Stimulated activated CD4-positive, alpha-beta T cell treated with anti-CD3 and anti-CD28 coated beads, Interleukin-4, amount 100 ng/mL, for 4 hours (primary cell): ENCODE data around the gene NDE1.
"Not testable (repeated sequence)": the region's sequence is repeated elsewhere in the genome, so short reads cannot be mapped to it uniquely, and the experiment has no call there.

Experiments used
- DNase-seq, 2 experiments: peaks; one replicate each; pipeline ENCODE4 v3.0.0-alpha.2; 2020

NDE1 gene

DNA sequence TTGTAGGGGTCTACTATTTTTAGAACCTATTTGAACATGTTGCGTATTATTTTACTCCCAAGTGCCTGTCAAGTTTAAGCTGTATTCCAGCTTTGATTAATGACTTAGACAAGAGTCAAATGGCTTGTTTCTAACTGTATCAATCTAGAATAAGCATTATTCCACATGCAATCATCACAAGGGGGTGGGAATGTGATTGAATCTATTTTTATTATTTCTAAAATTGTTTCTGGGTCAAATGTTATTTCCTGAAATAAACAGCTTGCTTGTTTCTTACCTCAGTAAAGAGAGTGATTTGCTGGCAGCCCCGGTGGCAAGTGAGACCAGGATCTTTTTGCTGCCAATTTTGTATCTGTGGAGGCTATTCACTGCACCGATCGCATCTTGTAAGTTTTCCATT, 28.6 kb upstream of the NDE1 start:
- DNase-seq, result no peak

DNA sequence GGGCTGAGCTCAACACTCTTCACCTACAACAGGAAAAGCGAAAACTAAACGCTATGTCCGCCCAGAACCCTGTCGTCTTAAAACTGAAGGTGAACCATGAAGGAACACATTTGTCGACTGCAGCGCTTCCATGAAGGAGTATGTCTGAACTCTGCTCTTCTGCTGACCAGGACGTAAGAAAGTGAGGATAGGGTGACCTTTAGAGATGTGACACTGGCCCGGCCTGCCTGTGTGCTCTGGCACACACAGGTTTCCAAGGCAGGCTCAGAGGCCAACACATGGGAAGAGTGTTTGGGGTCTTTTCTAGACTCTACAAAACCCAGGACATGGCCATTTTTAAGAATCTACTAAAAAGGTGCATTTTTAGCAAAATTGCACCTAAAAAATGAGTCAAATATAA, 28.2 kb upstream of the NDE1 start:
- no peak for DNase-seq

DNA sequence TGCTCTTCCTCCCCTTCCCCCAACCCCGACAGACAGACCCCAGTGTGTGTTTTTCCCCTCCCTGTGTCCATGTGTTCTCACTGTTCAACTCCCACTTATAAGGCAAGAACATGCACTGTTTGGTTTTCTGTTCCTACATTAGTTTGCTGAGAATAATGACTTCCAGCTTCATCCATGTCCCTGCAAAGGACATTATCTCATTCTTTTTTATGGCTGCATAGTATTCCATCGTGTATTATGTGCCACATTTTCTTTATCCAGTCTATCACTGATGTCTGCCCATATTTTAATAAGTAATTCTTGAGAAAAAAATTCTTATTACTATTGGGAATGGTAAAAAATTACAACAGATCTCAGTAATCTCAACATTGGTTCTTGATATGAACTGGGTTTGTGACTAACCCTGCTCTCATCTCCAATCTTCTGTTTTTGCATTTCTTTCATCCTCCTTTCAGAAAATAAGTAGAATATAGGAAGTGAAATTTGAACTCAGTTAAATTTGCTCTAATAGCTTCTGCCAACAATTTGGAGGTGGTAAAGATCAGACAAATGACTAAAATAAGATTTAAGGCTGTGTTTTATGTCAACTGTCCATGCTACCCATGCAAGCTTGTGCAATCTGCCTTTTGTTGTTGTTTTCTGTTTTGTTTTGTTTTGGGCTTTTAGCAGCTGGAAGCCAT, 18.2 kb upstream of the NDE1 start:
- no peak for DNase-seq

DNA sequence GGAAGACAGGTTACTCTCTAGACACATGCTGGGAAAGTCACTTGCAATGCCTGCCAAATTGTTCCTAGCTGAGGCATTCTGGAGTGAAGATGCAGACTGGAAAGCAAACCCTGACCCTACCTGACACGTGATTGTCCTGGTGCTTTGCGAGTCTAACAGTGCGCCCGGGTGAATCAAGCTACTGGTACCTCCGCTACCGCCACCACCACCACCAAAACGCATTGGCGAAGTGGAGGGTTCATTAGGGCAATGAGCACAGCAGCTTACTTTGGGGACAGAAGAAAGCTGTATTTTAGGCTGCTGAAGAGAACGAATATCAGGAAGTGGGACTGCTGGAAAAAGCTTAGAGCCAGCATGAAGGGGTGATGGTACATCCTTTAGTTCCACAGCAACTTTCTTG, 14.1 kb upstream of the NDE1 start:
- no peak for DNase-seq

DNA sequence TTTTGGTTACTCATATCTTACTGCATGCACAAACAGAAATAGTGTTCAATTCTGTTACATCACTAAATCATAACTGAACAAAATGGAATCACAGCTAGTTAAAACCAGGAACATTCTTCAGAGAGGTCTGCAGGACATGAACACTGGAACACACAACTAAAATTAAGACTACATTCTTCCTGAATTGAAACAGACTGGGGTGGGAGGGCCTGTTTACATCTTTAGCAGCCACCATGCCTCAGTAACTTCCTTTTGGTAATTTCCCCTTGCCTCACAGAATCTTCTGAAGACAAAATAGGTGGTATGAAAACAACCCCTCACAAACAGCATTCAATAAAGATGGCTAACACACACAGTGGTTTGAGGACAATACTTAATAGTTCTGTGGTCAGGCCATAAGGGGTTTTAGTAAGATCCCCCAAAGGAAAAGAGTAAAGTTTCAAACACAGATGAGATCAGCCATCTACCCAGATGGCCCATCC, 13.6 kb upstream of the NDE1 start:
- DNase-seq, result no peak

DNA sequence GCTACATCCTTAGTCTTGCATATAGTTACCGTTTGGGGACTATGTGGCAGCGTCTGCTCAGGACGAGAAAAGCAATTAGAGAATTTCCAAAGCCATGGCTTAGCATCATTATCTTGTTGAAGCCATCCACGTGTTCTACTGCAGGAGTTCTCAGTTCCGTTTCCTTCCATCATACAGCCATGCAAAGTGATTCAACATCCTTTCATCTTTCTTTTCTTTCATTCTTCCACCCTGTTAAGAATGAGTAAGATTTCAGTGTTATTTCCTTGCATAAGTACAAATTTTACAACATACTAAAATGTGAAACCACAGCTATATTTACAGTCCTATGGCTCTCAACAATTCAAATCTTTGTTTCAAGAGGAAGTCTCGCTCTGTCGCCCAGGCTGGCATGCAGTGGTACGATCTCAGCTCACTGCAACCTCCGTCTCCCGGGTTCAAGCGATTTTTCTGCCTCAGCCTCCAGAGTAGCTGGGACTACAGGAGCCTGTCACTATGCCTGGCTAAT, 10.9 kb upstream of the NDE1 start:
- peak in 1 of 2 experiments; percentile 18 for DNase-seq

DNA sequence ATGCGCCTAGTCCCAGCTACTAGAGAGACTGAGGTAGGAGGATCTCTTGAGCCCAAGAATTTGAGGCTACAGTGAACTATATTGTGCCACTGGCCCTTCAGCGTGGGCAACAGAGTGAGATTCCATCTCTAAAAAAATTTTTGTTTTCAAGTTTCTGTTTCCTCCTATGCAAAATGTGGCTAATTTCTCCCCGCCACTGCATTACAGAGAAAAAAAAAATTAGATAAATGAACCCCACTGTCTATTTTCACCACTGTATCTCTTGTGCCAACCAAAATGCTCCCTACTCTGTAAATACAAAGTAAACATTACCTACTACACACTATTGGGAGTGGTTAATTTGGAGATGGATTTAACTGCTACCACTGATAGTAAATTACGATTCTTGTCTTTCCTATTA, 9.1 kb upstream of the NDE1 start:
- no peak for DNase-seq

DNA sequence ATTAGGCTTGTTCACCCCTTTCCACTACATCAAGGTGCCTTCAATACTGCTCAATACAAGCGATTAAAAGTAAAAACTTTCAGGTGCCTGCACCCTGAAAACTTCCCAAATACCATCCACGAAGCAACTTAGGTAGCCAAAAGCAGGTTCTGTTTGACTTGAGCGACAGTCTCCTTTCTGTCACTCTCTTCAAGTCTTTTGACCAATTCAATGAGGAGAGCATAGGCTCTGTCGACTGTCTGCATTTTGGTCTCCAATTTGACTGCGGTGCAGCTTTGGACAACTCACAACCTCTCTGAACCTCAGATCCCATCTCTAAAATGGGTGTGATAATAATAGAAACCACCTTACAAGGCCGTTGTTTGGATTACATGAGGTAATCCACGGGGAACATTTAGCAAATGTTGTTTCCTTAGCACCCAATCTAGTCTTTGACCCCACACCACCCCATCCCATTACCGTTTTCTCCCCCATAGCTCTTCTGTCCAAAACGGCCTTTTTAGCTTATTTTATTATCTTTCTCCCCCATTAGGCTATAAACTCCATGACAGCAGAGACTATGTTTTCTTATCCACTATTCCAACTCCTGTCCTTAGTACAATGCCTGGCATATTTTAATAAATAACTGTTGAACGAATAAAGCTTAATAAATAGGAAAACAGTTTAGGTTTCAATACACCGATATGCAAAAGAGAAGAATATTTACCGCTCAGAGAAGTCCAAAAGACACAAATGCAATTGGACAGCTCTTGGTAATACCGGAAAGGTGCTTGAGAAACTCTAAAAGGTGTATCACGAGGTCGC, 8.1 kb upstream of the NDE1 start:
- no peak for DNase-seq

DNA sequence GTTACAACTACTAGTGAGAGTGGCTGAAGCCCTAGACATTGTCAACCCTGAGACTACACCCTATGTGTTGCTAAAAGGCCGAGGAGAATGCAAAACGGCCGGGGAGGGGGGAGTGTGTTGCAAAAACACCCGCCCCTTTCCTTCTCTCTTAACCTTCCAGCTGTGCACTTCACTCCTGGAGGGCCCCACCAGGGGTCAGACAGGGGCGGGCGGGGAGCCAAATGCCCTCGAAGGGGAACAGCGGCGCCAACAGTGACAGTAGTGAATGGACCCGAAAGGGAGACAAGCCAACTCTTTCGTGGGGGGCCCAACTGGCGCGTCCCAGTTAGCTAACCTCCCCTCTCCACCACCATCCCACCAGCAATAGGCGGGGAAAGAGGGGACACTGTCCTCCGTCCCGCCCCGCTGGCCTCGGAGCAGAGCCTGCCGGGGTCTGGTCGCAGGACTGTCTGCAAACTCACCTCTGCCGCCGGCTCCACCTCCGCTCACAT, 7.4 kb upstream of the NDE1 start:
- peak; percentile 52 to 62 for DNase-seq

DNA sequence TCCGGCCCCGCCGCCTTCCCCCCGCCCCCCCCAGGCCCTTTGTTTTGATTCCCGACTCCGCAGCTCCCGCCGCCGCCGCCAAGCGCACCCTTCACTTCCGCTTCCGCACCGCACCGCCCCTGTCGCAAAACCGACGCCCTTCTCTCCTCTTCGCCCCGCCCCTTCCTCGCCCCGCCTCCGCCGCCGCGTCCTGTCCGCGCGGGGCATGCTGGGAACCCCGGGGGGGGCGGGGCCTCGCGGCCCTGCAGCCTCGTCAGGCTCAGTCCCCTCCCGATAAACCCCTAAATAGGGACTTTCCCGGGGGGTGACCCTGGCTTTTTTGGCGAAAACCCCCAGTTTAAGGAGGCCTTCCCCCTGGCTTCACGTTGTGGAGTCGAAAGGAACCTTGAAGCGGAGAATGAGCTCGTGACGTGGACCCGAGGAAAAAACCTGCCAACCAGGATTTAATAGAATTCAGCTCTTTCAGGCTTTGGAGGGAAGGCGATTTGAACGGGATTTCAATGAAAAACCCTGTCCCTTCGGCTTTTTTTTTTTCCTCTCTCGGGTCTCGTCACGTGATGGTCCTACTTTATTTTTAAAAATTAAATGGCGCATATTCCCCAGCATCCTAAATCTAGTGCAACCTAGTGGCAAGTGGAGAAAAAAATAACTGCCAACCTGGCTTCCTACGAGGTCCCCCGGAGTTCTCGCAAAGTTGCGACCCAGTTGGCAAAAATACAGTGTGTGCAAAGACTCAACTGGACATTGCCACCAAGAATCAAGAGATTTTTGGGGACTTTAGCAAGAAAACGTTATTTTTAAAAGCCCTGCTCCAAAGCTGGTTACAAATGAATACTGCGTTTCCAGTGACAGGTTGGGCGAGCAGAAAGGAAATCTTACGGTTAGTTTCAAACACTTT, 6.7 kb upstream of the NDE1 start, which contains the start of gene MARF1:
Gene MARF1 (minus strand): TSS at position 107 of the 898 bp plus-strand sequence. CDS start 3,921 bp downstream, outside the sequence.
- DNase-seq, result peak; percentile 97 to 100

DNA sequence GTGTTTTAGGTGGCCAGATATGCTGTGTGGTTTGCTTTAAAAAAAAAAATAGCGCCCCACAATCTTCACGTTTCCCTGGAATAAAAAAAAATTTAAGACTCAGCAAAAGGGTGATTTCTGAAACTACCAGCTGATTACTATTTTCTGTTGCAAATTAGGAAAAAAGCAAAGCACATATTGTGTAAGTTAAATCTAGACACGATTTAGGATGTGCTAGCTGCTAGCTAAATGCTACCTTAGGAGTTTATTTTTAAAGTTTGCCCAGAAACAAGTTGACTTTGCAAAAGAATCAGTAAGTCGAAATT, 6.1 kb upstream of the NDE1 start:
- DNase-seq, result no peak

DNA sequence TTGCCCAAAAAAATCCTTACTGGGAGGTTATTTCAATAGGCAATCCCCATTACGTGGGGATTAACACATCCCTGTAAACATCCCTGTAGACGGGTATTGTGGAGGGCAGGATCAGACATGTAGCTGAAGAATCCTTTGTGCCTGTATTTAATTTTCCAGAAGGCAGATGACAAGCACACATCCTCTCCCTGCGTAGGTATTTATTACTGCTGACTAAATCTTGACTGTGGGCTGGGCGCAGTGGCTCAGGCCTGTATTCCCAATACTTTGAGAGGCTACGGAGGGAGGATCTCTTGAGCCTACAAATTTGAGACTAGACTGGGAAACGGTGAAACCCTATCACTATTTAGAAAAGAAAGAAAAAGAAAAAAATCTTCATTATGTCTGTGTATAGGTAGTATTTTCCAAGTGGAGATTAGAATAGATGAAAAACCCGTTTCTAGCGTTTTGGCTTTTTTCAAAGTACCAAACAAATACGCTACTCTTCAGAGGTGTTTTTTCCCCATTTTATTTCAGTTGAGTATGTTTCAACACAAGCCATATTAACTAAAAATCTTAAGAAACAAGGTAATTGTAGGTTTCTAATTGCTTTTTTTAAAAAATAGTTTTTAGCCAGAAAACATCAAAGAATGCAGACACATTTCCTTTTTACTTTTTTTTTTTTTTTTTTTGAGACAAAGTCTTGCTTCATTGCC, 5.6 kb upstream of the NDE1 start:
- no peak for DNase-seq

DNA sequence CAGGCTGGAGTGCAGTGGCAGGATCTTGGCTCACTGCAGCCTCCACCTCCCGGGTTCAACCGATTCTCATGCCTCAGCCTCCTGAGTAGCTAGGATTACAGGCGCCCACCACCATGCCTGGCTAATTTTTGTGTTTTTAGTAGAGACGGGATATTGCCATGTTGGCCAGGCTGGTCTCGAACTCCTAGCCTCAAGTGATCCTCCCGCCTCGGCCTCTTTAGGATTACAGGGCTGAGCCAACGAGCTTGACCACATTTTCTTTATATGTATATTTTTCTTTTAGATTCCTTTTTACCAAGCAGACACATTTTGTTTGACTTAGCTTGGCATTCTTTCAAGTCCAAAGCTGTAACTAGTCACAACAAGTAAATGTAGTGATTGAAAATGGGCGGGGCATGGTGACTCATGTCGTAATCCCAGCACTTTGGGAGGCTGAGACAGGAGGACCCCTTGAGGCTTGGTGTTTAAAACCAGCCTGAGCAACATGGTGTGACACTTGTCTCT, 5.0 kb upstream of the NDE1 start:
- DNase-seq, result peak in 1 of 2 experiments; percentile 33

DNA sequence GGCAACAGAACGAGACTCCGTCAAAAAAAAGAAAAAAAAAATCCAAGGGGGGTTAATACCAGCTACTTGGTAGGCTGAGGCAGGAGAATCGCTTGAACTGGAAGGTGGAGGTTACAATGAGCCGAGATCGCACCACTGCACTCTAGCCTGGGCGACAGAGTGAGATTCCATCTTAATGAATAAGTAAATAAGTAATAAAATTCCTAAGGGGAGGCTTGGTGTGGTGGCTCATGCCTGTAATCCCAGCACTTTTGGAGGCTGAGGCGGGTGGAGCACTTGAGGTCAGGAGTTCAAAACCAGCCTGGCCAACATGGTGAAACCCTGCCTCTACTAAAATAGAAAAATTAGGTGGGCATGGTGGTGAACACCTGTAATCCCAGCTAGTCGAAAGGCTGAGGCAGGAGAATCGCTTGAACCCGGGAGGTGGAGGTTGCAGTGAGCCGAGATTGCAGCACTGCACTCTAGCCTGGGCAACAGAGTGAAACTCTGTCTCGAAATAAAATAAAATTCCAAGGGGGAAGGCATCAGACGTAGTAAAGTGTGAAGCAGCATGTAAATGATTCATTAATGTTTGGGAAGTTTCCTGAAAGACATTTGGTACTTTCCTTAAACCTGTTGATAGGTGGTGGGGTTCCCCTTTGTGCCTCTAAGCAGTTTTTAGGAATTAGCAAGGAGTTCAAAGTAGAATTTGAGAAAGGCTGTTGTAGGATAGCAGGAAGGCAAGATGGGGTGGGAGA, 3.3 kb upstream of the NDE1 start:
- not testable (repeated sequence) for DNase-seq

DNA sequence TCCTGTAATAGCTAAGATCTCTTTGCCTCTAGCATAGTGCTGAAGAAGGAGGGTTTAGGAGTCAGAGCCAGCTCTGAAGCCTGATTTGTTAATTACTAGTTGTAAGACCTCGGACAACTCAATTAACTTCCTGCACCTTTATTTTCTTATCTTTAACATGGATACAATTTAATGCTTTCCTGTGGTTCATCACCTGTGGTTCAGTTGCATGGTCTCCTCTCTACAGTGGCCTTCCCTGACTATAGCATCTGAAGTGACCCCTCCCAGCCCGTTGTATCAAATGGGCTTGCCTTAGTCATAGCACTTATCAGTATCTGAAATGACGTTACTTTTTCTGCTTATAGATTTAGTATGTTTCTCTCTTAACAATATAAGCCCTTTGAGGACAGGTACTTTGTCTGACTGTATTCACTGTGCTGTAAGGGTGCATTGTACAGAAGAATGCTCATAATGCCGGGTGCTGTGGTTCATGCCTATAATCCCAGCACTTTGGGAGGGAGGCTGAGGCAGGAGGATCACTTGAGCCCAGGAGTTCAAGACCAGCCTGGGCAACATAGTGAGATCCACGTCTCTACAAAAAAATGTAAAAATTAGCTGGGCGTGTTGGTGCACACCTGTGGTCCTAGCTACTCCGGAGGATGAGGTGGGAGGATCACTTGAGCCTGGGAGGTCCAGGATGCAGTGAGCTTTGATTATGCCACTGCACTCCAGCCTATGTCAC, 2.6 kb upstream of the NDE1 start:
- DNase-seq, result no peak

DNA sequence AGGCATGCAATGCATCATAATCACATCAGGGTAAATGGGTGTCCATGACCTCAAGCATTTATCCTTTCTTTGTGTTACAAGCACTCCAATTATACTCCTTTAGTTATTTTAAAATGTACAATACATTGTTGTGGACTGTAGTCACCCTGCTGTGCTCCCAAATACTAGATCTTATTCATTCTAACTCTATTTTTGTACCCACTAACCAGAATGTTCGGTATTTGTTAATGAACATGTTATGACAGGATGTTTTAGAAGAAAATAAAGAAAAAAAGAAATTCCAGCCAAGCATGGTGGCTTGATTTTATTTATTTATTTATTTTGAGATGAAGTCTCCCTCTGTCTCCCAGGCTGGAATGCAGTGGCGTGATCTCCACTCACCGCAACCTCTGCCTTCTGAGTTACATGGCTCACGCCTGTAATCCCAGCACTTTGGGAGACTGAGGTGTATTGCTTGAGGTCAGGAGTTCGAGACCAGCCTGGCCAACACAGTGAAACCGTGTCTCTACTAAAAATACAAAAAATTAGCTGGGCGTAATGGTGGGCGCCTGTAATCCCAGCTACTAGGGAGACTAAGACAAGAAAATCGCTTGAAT, 1.8 kb upstream of the NDE1 start:
- no peak for DNase-seq

DNA sequence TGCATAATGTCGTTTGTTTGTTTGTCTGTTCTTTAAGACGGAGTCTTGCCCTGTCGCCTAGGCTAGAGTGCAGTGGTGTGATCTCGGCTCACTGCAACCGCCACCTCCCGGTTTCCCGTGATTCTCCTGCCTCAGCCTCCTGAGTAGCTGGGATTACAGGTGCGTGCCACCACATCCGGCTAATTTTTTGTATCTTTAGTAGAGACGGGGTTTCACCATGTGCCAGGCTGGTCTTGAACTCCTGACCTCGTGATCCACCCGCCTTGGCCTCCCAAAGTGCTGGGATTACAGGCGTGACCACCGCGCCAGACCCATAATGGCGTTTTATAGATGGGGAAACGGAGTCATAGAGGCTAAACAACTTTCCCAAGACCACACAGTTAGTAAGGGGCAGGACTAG, 734 bp upstream of the NDE1 start:
- DNase-seq, result not testable (repeated sequence)

DNA sequence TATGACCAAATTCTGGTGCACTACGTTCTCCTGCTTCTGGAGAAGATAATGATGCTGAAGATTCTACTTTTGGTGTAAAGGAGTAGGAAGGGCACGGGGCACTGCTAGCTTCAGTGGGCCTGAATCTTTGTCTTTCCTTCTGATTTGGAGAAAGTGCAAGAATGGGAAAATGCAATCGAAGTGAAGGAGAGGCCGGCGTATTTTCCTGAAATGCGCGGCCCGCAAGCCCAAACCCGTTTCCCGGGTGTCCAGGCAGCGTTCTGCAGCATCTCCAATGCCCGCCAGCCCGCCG, 372 bp upstream of the NDE1 start:
- DNase-seq, result no peak

DNA sequence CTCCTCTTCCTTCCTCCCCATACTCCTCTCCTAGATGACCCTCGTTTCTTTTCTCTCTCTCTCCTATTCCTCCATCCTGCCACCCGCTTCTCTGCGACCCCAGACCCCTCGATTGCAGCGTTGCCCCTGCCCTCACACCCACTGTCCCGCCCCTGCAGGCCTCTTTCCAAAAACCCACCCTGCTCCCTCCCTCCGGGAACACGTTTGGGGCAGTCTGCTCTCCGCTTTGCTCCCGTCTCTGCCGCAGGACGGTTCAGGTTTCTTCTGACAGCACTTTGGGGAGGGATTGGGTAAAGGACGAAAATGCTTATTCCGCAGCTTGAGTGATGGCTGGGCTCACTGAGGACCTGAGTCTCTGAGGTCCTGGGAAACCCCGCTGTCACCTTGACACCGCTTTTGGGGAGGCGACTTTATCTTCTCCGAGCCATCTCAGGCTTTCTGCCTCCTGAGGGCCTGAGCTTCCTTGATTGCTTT, 690 bp downstream of the NDE1 start:
- DNase-seq, result peak; percentile 31 to 33

DNA sequence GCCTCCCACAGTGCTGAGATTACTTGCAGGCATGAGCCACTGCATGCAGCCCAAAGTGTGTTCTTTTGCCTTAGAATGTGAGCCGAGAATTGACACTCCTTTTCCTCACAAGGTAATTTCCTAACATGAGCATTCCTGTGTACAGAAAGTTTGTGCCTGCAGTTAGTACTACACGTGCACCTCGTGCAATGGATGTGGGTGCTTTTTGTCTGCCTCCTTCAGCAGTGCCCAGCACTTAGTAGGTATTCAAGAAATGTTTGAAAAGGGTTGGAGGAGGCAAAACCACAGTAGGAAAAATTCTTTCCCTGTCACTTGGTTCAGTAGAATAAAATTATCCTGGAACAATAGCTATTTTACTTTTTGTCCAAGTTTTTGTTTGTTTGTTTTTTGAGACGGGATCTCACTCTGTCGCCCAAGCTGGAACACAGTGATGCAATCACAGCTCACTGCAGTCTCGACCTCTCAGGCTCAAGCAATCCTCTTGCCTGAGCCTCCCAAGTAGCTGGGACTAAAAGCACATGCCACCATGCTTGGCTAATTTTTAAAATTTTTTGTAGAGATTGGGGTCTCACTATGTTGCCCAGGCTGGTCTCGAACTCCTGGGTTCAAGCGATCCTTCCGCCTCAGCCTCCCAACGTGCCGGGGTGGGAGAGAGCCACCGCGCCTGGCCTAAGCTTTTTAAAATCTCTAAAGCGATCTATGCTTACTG, 2.4 kb downstream of the NDE1 start:
- DNase-seq, result no peak
